CD14-positive monocyte (primary cell): ENCODE results near the gene REV3L. TPM values are rescaled to one million over a fixed set of nuclear protein-coding genes. Genes with fewer than 3 reads are reported as not detected.

ENCODE experiments used
- DNase-seq, 3 donors: peaks; one replicate each; pipeline ENCODE4 v3.0.0-alpha.2; 2011 to 2022
- H2AFZ ChIP-seq: 2 replicates; pipeline ENCODE4 v1.6.0; 2012; ENCODE audit warnings: mild to moderate bottlenecking, low read depth, low read length, inconsistent platforms; ENCODE audit not compliant: insufficient read depth, poor library complexity, severe bottlenecking
- H3K27ac ChIP-seq, 2 donors: 1 replicate in 1 of 2; 2 replicates in 1 of 2; pipeline ENCODE4 v1.5.1; 2012 to 2013; ENCODE audit warnings: low read length in 2 of 2, control low read depth in 1 of 2, inconsistent platforms in 1 of 2, low read depth in 1 of 2, mild to moderate bottlenecking in 1 of 2
- H3K27me3 ChIP-seq, 2 donors: one replicate each; pipeline versions ENCODE4 v1.6.0 to v1.6.1; 2011 to 2013; ENCODE audit warnings: low read length in 2 of 2; ENCODE audit not compliant: control insufficient read depth in 2 of 2, insufficient read depth in 2 of 2
- H3K36me3 ChIP-seq, 2 donors: replicated peaks in 1 of 2; 1 replicate in 1 of 2; 2 replicates in 1 of 2; pipeline versions ENCODE4 v1.5.1 to v1.6.1; 2012 to 2013; ENCODE audit warnings: low read length in 2 of 2, control low read depth in 1 of 2, inconsistent platforms in 1 of 2, mild to moderate bottlenecking in 1 of 2; ENCODE audit not compliant: insufficient read depth in 2 of 2, control insufficient read depth in 1 of 2
- H3K4me1 ChIP-seq, 2 donors: 1 replicate in 1 of 2; 2 replicates in 1 of 2; pipeline versions ENCODE4 v1.5.1 to v1.6.1; 2012 to 2013; ENCODE audit warnings: low read length in 2 of 2, control low read depth in 1 of 2, inconsistent platforms in 1 of 2, mild to moderate bottlenecking in 1 of 2, moderate library complexity in 1 of 2; ENCODE audit not compliant: insufficient read depth in 2 of 2, control insufficient read depth in 1 of 2
- H3K4me2 ChIP-seq: replicated peaks from 2 replicates; pipeline ENCODE3; 2012; ENCODE audit warnings: low read length, moderate library complexity, mild to moderate bottlenecking; ENCODE audit not compliant: poor library complexity, severe bottlenecking; ENCODE audit errors: extremely low read depth
- H3K4me3 ChIP-seq, 3 experiments: fragments of 200-600 bp in 1 of 3; sonication (generic) in 1 of 3; replicated peaks in 1 of 3; 1 replicate in 2 of 3; 2 replicates in 1 of 3; pipeline ENCODE4 v1.5.1; 2011 to 2013; ENCODE audit warnings: low read length in 3 of 3, mild to moderate bottlenecking in 3 of 3, control low read depth in 2 of 3, low read depth in 2 of 3, inconsistent platforms in 1 of 3, moderate library complexity in 1 of 3
- H3K79me2 ChIP-seq: 2 replicates; pipeline ENCODE4 v1.6.0; 2012; ENCODE audit warnings: mild to moderate bottlenecking, control low read depth, inconsistent platforms, low read length, moderate library complexity; ENCODE audit not compliant: insufficient read depth
- H3K9ac ChIP-seq: 2 replicates; pipeline ENCODE4 v1.6.0; 2017; ENCODE audit warnings: low read length, mild to moderate bottlenecking; ENCODE audit not compliant: insufficient read depth, poor library complexity, severe bottlenecking
- H3K9me3 ChIP-seq, 2 donors: replicated peaks in 1 of 2; 1 replicate in 1 of 2; 2 replicates in 1 of 2; pipeline versions ENCODE4 v1.5.1 to v1.6.1; 2012 to 2013; ENCODE audit warnings: low read length in 2 of 2, control low read depth in 1 of 2; ENCODE audit not compliant: control insufficient read depth in 1 of 2, insufficient read depth in 1 of 2
- H4K20me1 ChIP-seq: 2 replicates; pipeline ENCODE4 v1.6.0; 2012; ENCODE audit warnings: mild to moderate bottlenecking, low read length, control low read depth, moderate library complexity; ENCODE audit not compliant: insufficient read depth
- H3K27ac Mint-ChIP-seq, 7 donors: one replicate each; pipeline ENCODE4 v1.8.0; 2020; ENCODE audit warnings: mild to moderate bottlenecking in 7 of 7, mixed read lengths in 7 of 7, moderate library complexity in 6 of 7, inconsistent platforms in 2 of 7
- H3K27me3 Mint-ChIP-seq, 3 donors: one replicate each; pipeline ENCODE4 v1.8.0; 2021 to 2022; ENCODE audit warnings: low read depth in 3 of 3, mild to moderate bottlenecking in 3 of 3, mixed read lengths in 3 of 3, moderate library complexity in 3 of 3, inconsistent platforms in 1 of 3
- H3K36me3 Mint-ChIP-seq, 2 donors: one replicate each; pipeline ENCODE4 v1.8.0; 2020; ENCODE audit warnings: mixed read lengths in 2 of 2, inconsistent platforms in 1 of 2, mild to moderate bottlenecking in 1 of 2
- H3K4me1 Mint-ChIP-seq: one replicate; pipeline ENCODE4 v1.8.0; 2020; ENCODE audit warnings: mild to moderate bottlenecking, mixed read lengths
- H3K4me3 Mint-ChIP-seq, 2 donors: one replicate each; pipeline ENCODE4 v1.8.0; 2020; ENCODE audit warnings: mild to moderate bottlenecking in 2 of 2, mixed read lengths in 2 of 2, moderate library complexity in 1 of 2
- H3K9me3 Mint-ChIP-seq, 7 donors: one replicate each; pipeline ENCODE4 v1.8.0; 2020 to 2022; ENCODE audit warnings: mixed read lengths in 7 of 7, mild to moderate bottlenecking in 6 of 7, moderate library complexity in 6 of 7, inconsistent platforms in 2 of 7
- WGBS: methylation state at CpG from one replicate; pipeline ENCODE4 v1.1.5; 2013; ENCODE audit warnings: missing lambda C conversion rate; ENCODE audit not compliant: insufficient coverage; 5-methylcytosine and 5-hydroxymethylcytosine counted together
- intact Hi-C, 2 donors: fragments of 100-400 bp; cut with micrococcal nuclease; formaldehyde crosslinking; loops; one replicate each; pipeline versions ENCODE4 v1.15.0 to v1.15.1; 2023
- polyA plus RNA-seq, 3 donors: library from polyadenylated mRNA; depleted of rRNA in 1 of 3; unstranded in 2 of 3; stranded (reverse) in 1 of 3; fragments of 300-500 nt in 2 of 3; fragments of >200 nt in 1 of 3; fragmentation: Illumina TruSeq in 2 of 3; gene quantifications; 1 replicate in 2 of 3; 2 replicates in 1 of 3; pipeline ENCODE4 v1.2.3, GENCODE V29; 2012 to 2021
- TF ChIP-seq, protein P1 (sequence below): fragments of 200-600 bp; IDR thresholded peaks from one replicate; pipeline ENCODE4 v1.8.0; 2022; ENCODE audit warnings: antibody characterized with exemption, mild to moderate bottlenecking

Gene REV3L
- polyA plus RNA-seq, 3 donors: 3.4 to 5.7 (median 4.9) TPM

DNA sequence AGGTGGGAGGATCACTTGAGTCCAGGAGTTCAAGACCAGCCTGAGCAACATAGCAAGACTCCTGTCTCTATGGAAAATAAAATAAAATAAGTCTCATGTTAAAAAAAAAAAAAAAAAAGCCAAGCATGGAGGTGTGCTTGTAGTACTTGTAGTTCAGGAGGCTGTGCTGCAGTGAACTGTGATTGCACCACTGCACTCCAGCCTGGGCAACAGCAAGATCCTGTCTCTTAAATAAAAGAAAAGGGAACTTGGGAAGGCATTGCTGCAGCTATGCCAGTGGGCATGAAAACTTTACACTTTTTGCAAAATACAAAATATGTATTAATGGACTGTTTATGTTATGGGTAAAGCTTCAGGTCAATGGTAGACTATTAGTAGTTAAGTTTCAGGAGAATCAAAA lies 37.5 kb upstream of the REV3L start:
- H3K9me3 Mint-ChIP-seq: no peaks in the 10 kb centered on the region

GRCh38 chr6:111517965-111518364 lies 34.9 kb upstream of the REV3L start:
- TF ChIP-seq, protein P1, sequence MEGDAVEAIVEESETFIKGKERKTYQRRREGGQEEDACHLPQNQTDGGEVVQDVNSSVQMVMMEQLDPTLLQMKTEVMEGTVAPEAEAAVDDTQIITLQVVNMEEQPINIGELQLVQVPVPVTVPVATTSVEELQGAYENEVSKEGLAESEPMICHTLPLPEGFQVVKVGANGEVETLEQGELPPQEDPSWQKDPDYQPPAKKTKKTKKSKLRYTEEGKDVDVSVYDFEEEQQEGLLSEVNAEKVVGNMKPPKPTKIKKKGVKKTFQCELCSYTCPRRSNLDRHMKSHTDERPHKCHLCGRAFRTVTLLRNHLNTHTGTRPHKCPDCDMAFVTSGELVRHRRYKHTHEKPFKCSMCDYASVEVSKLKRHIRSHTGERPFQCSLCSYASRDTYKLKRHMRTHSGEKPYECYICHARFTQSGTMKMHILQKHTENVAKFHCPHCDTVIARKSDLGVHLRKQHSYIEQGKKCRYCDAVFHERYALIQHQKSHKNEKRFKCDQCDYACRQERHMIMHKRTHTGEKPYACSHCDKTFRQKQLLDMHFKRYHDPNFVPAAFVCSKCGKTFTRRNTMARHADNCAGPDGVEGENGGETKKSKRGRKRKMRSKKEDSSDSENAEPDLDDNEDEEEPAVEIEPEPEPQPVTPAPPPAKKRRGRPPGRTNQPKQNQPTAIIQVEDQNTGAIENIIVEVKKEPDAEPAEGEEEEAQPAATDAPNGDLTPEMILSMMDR: no peak
- Histone ChIP-seq H2AFZ (no peak overlapping the region), H3K4me3 (no peak overlapping the region), H3K27ac (no peak overlapping the region), H3K9ac (no peak overlapping the region), H3K4me1 (no peaks in the 10 kb centered on the region), H3K9me3 (no peaks in the 10 kb centered on the region), H3K79me2 (no peaks in the 10 kb centered on the region), H4K20me1 (no peaks in the 10 kb centered on the region), H3K27me3 (no peaks in the 10 kb centered on the region), H3K36me3 (no peaks in the 10 kb centered on the region), H3K4me2 (no peak overlapping the region)
- Mint-ChIP-seq H3K27me3 (no peaks in the 10 kb centered on the region), H3K9me3 (no peaks in the 10 kb centered on the region), H3K27ac (no peak overlapping the region), H3K36me3 (no peaks in the 10 kb centered on the region), H3K4me3 (no peak overlapping the region), H3K4me1 (peaks cover 14% of the 10 kb centered on the region)
- no peak for DNase-seq
- 96% methylated on average over 4 of the region's 4 CpGs for WGBS
- intact Hi-C loops: no loop called here

More for the DNA sequence above, 37.5 kb upstream of the REV3L start:
- Histone ChIP-seq H4K20me1 (no peaks in the 10 kb centered on the region), H3K4me2 (no peak overlapping the region), H3K27me3 (no peaks in the 10 kb centered on the region), H2AFZ (no peak overlapping the region), H3K4me3 (no peak overlapping the region), H3K4me1 (no peaks in the 10 kb centered on the region), H3K9ac (no peak overlapping the region), H3K79me2 (no peaks in the 10 kb centered on the region), H3K9me3 (no peaks in the 10 kb centered on the region), H3K36me3 (no peaks in the 10 kb centered on the region), H3K27ac (no peak overlapping the region)
- Mint-ChIP-seq H3K4me1 (peaks cover 18% of the 10 kb centered on the region), H3K36me3 (no peaks in the 10 kb centered on the region), H3K27ac (no peak overlapping the region), H3K4me3 (no peak overlapping the region), H3K27me3 (no peaks in the 10 kb centered on the region)
- TF ChIP-seq, protein P1: no peak
- intact Hi-C loops: no loop called here
- peak in 1 of 3 donors; percentile 8 for DNase-seq
